Effector memory CD4-positive, alpha-beta T cell (primary cell): Measurements from ENCODE around the gene CFAP20DC.

Experiments
- DNase-seq, 3 donors: peaks; one replicate each; pipeline ENCODE4 v3.0.0-alpha.2; 2020
- H3K27ac ChIP-seq: 2 replicates; pipeline ENCODE4 v1.7.0; 2013; ENCODE audit warnings: mild to moderate bottlenecking, low read length, moderate library complexity; ENCODE audit not compliant: insufficient read depth, poor library complexity, severe bottlenecking
- H3K27me3 ChIP-seq: replicated peaks from 2 replicates; pipeline ENCODE4 v1.7.0; 2013; ENCODE audit warnings: mild to moderate bottlenecking, low read length; ENCODE audit not compliant: insufficient read depth, control insufficient read depth, poor library complexity, severe bottlenecking
- H3K36me3 ChIP-seq: 2 replicates; pipeline ENCODE4 v1.7.0; 2013; ENCODE audit warnings: mild to moderate bottlenecking, low read length, moderate library complexity; ENCODE audit not compliant: control insufficient read depth, insufficient read depth
- H3K4me1 ChIP-seq: 2 replicates; pipeline ENCODE4 v1.7.0; 2013; ENCODE audit warnings: low read length, mild to moderate bottlenecking; ENCODE audit not compliant: control insufficient read depth, insufficient read depth, poor library complexity, severe bottlenecking
- H3K4me3 ChIP-seq: 2 replicates; pipeline ENCODE4 v1.7.0; 2013; ENCODE audit warnings: low read length, low read depth, mild to moderate bottlenecking; ENCODE audit not compliant: insufficient read depth, poor library complexity, severe bottlenecking
- H3K9me3 ChIP-seq: 2 replicates; pipeline ENCODE4 v1.7.0; 2013; ENCODE audit warnings: mild to moderate bottlenecking, low read length, moderate library complexity; ENCODE audit not compliant: control insufficient read depth

The CFAP20DC gene

DNA sequence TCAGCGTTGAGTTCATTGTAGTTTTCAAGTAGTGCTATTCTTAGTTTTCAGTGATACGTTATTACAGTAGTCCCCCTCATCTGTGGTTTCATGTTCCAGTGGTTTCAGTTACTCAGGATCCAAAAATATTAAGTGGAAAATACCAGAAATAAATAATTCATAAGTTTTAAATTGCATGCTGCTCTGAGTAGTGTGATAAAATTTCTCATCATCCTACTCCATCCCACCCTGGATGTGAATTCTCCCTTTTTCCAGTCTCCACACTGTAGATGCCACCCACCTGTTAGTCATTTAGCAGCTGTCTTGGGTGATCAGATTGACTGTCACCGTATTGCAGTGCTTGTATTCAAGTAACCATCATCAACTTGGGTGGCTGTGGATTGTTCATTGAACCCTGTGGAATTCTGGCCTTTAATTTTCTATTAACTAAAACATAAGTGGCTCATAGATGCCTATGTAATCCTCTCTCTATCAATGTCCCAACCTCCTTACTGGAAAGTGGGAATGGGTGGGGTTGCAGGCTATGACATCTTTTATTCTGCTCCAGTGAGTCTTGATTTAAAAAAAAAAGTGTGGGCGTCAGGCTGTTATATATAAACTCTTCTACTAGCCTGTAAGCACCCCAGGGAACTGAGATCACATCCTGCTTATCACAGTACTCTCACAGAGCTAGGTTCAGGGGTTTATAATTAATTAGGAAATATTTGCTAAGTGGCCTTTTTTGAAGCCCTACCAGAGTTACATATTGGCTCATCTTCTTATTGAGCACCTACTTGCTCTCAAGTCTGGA is 97.5 kb downstream of the CFAP20DC start:
- H3K36me3 ChIP-seq: no peaks in the 10 kb centered on the region
- H3K4me1 ChIP-seq: no peaks in the 10 kb centered on the region
- no peaks in the 10 kb centered on the region for H3K27me3 ChIP-seq
- H3K4me3 ChIP-seq: no peak overlapping the region
- no peak overlapping the region for H3K27ac ChIP-seq
- DNase-seq: no peak
- H3K9me3 ChIP-seq: no peaks in the 10 kb centered on the region

DNA sequence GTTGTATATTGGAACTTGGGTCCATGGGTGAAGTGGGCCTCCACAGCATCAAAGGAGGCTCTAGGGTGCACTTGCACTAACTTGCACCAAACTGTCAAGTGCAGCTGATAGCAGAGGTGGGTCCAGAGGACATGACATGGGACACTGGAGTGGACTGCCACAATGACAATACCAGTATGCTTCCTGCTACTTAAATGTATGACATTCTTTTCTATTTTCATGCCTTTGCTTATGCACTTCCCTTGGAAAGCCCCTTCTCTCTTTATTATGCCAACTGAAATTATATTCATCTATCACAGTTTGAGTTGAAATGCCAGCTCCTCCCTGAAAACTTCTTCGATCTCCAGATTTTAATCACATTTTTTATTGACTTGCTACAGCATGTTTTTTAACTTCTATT is 101.8 kb downstream of the CFAP20DC start:
- Histone ChIP-seq H3K27me3 (no peaks in the 10 kb centered on the region), H3K9me3 (no peaks in the 10 kb centered on the region), H3K36me3 (no peaks in the 10 kb centered on the region), H3K4me3 (no peak overlapping the region), H3K27ac (no peak overlapping the region), H3K4me1 (no peaks in the 10 kb centered on the region)
- no peak for DNase-seq

DNA sequence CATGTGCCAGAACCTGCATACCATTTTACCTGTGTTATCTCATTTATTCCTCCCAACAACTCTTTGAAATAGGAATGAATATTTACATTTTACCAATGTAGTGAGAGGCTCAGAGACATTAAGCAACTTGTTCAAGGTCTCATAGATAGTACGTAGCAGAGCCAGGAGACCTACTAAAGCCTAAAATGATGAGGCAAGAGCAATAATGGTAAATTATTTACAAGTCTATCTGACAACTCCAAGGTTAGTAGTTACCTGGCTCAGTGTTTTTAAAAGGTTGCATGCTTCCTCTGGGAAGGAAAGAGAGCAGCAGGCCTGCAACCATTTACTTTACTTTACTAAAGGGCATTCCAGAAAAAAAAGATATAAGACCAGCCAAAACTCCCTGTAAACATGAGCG is 103.0 kb downstream of the CFAP20DC start:
- Histone ChIP-seq H3K9me3 (no peaks in the 10 kb centered on the region), H3K4me1 (no peaks in the 10 kb centered on the region), H3K27me3 (no peaks in the 10 kb centered on the region), H3K4me3 (no peak overlapping the region), H3K27ac (no peak overlapping the region), H3K36me3 (no peaks in the 10 kb centered on the region)
- DNase-seq: no peak

DNA sequence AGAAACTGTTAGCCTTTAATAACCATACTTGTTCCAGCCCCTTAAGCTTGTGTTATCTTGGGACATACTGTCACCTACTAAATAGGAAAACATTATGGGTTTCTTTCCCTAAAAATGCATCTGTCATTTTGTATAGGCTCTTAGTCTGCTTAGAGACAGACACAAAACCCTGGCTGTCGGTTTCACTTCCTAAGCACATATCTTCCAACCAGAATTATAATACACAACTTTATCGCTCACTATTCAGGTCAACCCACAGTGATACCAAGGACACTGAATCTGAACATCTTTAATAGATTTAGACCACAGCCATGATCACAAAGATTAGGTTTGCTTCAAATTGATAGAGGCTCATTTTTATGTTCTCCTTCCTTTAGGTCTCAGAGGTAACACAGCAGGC is 111.8 kb downstream of the CFAP20DC start:
- H3K9me3 ChIP-seq: no peaks in the 10 kb centered on the region
- no peak for DNase-seq
- no peaks in the 10 kb centered on the region for H3K27me3 ChIP-seq
- no peaks in the 10 kb centered on the region for H3K36me3 ChIP-seq
- no peak overlapping the region for H3K4me3 ChIP-seq
- no peak overlapping the region for H3K27ac ChIP-seq
- H3K4me1 ChIP-seq: no peaks in the 10 kb centered on the region

DNA sequence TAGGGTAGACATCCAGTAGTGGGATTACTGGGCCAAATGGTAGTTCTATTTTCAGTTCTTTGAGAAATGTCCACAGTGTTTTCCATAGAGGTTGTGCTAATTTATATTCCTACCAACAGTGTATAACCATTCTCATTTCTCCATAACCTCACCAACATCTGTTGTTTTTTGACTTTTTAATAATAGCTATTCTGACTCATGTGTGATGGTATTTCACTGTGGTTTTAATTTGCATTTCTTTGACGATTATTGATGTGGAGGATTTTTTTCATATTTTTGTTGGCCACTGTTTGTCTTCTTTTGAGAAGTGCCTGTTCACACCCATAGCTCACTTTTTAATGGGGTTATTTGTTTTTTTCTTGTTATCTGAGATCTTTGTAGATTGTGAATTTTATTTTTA is 125.2 kb downstream of the CFAP20DC start:
- Histone ChIP-seq H3K36me3 (no peaks in the 10 kb centered on the region), H3K27me3 (no peaks in the 10 kb centered on the region), H3K4me1 (no peaks in the 10 kb centered on the region), H3K27ac (no peak overlapping the region), H3K4me3 (no peak overlapping the region), H3K9me3 (no peaks in the 10 kb centered on the region)
- DNase-seq: no peak

DNA sequence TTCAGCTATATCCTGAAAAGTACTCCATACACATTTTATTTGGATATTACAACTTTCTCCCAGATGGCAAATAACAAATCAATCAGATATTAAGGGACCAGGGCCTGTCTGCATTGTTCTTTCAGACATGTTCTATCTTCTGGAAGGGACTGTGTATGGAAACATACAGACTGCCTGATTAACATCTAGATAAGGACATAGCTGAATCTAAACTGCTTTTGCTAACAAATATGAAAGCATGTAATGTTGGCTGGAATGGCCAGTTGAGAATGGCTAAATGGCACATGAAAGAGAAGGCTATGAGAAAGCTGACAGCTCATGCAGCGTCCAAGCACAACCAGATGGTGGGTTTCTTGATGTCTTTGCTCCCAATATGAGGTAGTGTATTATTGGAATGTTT is 149.4 kb downstream of the CFAP20DC start:
- H3K27me3 ChIP-seq: no peaks in the 10 kb centered on the region
- no peak for DNase-seq
- no peak overlapping the region for H3K27ac ChIP-seq
- peaks cover 5% of the 10 kb centered on the region for H3K4me1 ChIP-seq
- no peaks in the 10 kb centered on the region for H3K9me3 ChIP-seq
- no peaks in the 10 kb centered on the region for H3K36me3 ChIP-seq
- no peak overlapping the region for H3K4me3 ChIP-seq

DNA sequence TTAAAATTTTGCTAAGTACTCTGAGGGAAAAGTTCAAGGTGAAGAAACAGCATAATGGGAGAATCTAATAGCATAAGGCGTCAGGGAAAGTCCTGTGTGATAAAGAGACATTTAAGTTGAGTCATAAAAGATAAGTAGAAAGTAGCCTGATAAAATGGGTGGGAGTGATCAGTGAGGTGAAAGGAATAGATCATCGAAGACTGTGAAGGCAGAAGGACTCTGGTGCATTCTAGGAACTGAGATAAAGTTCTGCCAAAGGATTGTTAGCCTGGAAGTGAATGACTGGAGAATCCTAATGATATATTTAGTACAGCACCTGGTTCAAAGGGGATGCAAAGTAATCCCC is 149.9 kb downstream of the CFAP20DC start:
- H3K9me3 ChIP-seq: no peaks in the 10 kb centered on the region

DNA sequence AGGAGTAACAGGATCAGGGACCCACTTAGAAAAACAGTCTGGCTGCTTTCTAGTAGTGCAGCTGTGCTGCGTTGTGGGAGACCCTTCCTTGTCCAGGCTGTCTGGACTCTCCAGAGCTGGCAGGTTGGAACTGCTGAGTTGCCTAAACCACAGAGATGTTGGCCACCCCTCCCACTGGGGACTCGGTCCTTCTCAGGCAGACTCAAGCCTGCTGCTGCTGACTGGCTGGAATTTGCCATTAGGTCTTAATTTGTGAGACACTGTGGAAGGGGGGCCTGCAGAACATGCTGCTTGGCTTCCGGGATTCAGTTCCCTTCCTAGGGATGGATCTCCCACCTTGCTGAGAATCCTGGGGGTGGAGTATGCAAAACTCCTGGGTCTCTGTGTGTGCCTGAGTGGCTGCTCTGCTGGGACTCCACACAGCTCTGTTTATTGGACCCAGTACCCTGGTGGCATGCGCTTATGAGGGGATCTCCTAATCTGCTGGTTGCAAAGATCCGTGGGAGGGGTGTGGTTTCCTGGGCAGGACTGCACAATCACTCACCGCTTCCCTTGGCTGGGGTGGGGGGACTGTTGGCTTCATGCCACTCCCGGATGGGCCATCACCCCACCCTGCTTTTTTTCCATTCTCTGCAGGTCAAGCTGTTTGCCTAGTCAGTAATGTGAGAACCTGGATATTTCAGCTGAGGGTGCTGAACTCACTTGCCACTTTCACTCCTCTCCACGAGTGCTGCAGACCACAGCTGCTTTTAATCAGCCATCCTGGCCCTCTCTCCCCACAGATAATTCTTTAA is 150.5 kb downstream of the CFAP20DC start:
- peak in 1 of 3 donors; percentile 3 for DNase-seq
- Histone ChIP-seq H3K9me3 (no peaks in the 10 kb centered on the region), H3K36me3 (no peaks in the 10 kb centered on the region), H3K4me1 (peaks cover 5% of the 10 kb centered on the region), H3K27me3 (no peaks in the 10 kb centered on the region), H3K4me3 (no peak overlapping the region), H3K27ac (no peak overlapping the region)

More for the DNA sequence above, 149.9 kb downstream of the CFAP20DC start:
- H3K4me3 ChIP-seq: no peak overlapping the region
- H3K4me1 ChIP-seq: peaks cover 5% of the 10 kb centered on the region
- H3K27ac ChIP-seq: no peak overlapping the region
- no peaks in the 10 kb centered on the region for H3K36me3 ChIP-seq
- DNase-seq: no peak
- H3K27me3 ChIP-seq: no peaks in the 10 kb centered on the region

DNA sequence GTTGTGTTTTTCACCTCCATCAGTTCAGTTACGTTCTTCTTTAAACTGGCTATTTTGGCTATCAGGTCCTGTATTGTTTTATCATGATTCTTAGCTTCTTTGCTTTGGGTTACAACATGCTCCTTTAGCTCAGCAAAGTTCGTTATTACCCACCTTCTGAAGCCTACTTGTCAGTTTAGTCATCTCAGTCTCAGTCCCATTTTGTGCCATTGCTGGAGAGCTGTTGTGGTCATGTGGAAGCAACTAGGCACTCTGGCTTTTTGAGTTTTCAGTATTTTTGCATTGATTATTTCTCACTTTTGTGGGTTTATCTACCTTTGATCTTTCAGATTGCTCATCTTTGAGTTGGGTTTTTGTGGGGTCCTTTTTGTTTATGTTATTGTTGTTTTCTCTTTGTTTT is 151.3 kb downstream of the CFAP20DC start:
- DNase-seq: no peak
- H3K36me3 ChIP-seq: no peaks in the 10 kb centered on the region
- no peaks in the 10 kb centered on the region for H3K9me3 ChIP-seq
- no peak overlapping the region for H3K4me3 ChIP-seq
- no peaks in the 10 kb centered on the region for H3K27me3 ChIP-seq
- H3K4me1 ChIP-seq: peaks cover 5% of the 10 kb centered on the region
- H3K27ac ChIP-seq: no peak overlapping the region

DNA sequence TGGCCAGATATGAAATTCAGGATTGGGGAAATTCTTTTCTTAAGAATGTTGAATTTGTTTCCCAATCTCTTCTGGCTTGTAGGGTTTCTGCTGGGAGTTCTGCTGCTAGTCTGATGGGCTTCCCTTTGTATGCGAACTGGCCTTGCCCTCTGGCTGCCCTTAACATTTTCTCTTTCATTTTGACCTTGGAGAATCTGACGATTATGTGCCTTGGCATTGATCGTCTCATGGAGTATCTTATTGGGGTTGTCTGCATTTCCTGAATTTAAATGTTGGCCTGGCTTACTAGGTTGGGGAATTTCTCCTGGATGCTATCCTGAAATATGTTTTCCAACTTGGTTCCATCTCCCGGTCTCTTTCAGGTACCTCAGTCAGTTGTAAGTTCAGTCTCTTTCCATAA is 152.2 kb downstream of the CFAP20DC start:
- peaks cover 5% of the 10 kb centered on the region for H3K4me1 ChIP-seq
- no peaks in the 10 kb centered on the region for H3K36me3 ChIP-seq
- H3K9me3 ChIP-seq: no peaks in the 10 kb centered on the region
- no peak overlapping the region for H3K27ac ChIP-seq
- H3K27me3 ChIP-seq: no peaks in the 10 kb centered on the region
- no peak for DNase-seq
- H3K4me3 ChIP-seq: no peak overlapping the region
